ENCODE data around the gene HCN2. TPM values are rescaled to one million over a fixed set of nuclear protein-coding genes. Genes with fewer than 3 reads are reported as not detected.
"Not testable (repeated sequence)": the region's sequence is repeated elsewhere in the genome, so short reads cannot be mapped to it uniquely, and the experiment has no call there.

HCN2 gene
- total RNA-seq, 1 experiment from 2014 or later = 12.7 TPM

- DNase-seq (ENCODE audit: low spot score) = no peak
Observed at GRCh38 chr19:584240-585001, 5.3 kb upstream of the HCN2 start.

GRCh38 chr19:585146-585545, 4.5 kb upstream of the HCN2 start:
- not testable (repeated sequence) for DNase-seq (ENCODE audit: low spot score)

- DNase-seq (ENCODE audit: low spot score) = no peak
Observed at GRCh38 chr19:585551-586110, 4.0 kb upstream of the HCN2 start.

GRCh38 chr19:588093-588740, 1.5 kb upstream of the HCN2 start:
- peak; percentile 88 for DNase-seq (ENCODE audit: low spot score)

DNA sequence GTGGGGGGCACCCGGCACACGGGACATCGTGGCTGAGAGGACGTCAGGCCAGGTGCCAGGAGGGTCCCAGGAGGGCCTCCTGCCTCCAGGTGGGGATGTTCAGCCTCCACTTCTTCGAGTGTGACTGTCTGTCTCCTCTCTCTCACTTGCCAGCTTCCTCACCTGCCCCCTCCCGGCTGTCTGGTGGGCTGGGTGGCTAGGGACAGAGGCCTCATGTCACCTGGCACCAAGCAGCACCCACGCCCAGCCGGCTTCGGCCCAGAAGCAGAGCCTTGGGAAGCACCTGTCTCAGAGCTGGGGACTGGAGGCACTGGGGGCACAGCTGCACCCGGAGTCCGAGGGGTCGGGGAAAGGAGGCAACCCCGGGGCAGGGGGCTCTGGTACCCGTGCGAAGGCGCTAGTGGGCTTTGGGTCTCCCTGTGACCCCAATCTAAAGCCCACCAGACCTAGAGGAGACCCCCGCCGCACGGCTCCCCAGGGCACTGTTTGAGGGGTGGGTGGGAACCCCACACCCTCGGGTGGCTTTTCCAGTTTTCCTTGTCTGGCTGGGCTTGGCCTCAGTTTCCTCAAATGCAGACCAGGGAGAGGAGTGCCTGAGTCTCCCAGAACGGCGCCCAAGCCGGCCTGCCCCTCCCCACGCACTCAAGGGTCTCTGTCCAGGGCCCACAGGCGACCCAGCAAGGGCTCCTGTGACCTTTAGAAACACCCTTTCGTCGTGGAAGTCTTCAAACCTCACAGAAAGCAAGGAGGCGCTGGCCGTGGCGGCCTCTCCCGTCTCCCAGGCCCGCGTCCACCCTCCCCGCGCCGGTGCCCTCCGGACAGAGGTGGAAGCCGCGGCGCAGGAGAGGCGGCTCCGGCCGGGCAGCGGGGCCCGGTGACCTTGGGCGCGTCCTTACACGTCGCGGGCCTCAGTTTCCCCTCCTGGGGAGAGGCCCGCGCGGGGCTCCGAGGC, 664 bp upstream of the HCN2 start:
- DNase-seq (ENCODE audit: low spot score) = no peak

- no peak for DNase-seq (ENCODE audit: low spot score)
Observed at GRCh38 chr19:590396-590745, 690 bp downstream of the HCN2 start.

DNA sequence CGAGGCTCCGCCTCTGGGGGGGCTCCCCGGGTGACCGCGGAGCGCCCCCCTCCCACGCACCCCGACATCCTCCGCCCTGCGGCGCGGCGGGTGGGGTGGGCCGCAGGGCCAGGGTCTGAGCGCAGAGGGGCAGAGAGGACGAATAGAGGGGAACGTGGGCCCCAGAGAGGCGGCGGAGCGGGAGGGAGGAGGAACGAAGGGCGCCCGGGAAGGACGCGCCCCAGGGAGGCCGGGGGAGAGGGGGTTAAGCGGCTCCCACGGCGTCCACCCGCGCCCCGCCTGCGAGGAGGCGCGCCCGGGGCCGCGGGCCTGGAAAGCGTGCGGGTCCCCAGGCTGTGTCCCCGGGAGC, 1.0 kb downstream of the HCN2 start:
- DNase-seq (ENCODE audit: low spot score) = no peak

DNA sequence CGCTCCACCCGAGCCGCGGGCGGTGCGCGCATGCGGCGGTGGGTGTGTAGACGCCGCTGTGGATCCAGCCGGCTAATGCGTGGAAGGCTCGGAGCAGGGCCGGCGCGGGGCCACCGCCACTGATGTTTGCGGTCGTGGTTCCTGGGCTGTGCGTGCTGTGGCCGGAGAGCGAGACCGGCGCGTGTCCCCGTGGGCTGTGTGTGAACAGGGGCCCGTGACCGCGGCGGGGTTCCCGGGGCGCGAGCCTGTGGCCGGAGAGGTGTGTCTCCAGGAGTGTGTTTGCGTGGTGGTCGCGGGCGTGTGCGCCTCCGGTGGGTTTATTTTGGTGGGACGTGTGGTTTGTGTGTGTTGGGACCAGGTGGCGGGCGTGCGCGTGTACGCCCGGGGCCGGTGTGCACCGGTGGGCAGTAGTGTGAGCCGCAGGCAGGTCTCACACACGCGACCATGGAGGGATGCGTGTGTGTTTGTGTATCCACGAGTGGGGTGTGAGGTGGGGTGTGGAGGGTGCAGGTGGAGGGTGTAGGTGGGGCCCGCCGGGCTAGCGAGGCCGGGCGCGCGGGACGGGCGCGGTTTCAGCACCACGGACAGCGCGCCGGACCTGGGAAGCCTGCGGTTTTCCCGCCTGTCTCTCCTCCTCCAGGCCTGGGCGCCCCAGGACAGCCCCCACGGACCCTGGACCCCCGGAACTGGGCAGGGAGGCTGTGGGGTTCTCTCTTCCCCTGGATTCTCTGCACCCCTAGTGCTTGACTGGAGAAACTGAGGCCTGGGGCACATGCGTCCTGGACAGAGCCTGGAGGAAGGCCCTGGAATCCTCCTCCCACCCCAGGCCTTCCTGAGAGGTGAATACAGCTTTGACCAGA, 1.6 kb downstream of the HCN2 start:
- no peak for DNase-seq (ENCODE audit: low spot score)

DNA sequence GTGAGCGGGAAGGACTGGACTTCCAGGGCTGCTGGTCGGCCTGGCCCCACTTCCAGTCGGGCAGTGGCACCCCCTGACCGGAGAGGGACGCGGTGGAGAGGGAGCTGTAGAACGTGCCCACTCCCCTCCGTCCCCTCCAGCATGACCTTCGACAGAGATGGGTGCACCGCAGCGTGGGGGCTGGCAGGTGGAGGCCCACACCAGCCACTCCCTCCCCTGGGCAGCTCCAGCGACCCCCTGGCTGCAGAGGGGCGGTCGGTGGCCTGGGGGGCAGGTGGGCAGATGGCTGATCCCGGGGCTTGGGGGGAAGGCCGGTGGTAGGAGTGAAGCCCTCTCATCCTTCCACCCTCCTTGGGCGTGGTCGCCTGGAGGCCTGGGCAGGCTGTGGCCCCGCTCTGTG, 2.4 kb downstream of the HCN2 start:
- no peak for DNase-seq (ENCODE audit: low spot score)

DNA sequence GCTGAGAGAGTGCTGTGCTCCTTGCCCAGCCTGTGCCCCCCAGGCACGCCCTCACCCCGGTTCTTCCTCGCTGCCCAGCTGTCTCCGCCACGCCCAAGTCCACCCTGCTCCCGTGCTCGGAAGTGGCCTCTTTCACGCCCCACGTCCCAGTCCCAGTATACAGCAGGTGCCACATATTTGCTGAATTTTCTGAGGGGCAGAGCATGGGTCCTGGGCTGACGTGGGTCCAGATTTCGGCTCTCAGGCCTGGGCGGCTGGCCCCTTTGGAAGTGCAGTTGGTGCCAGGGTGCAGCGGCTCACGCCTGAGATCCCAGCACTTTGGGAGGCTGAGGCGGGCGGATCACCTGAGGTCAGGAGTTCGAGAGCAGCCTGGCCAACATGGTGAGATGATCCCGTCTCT, 3.4 kb downstream of the HCN2 start:
- no peak for DNase-seq (ENCODE audit: low spot score)

DNA sequence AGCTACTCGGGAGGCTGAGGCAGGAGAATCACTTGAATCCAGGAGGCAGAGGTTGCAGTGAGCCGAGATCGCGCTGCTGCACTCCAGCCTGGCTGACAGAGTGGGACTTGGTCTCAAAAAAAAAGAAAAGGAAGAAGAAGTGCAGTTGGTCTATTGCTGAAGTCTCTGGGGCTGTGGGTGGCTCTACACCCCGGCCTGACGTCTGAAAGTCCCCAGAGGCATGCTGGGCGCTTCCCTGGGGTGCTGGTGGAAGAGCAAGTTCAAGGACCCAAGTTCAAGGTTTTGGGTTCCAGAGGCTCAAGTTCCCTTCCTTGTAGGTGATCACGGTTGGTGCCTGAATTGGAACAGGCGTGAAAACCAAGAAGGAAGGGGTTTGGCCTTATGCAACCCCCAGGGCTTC, 3.8 kb downstream of the HCN2 start:
- no peak for DNase-seq (ENCODE audit: low spot score)

DNA sequence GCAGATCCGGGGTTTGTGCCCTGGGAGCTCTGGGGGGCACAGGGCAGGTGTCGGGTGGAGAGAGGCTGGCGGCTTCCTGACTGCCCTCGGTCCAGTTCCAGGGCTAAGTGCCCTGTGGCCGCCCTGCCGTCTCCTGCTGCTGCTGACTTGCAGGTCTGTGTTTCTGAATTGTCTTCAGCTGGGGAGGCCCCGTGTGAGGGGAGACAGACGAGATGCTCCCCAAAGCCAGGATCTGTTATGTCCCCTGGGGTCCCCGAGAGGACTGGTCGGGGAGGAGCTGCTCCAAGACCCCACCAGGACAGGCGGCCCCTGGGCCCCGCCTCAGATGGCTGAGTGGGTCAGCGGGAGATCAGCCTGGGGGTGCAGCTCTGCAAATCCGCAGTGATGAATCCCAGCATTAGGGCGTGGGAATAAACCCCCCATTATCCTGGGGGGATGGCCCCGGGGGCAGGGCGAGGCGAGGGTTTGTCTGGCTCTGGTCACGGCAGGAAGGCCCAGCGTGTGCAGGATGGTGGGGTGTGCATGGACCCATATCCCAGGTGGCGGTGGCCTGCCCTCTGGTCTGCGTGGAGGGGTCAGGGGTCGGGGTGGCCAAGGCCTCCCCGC, 4.7 kb downstream of the HCN2 start:
- no peak for DNase-seq (ENCODE audit: low spot score)

GRCh38 chr19:595326-596262, 5.9 kb downstream of the HCN2 start:
- no peak for DNase-seq (ENCODE audit: low spot score)

GRCh38 chr19:596263-596655, 6.6 kb downstream of the HCN2 start:
- DNase-seq (ENCODE audit: low spot score) = no peak

GRCh38 chr19:597406-598315, 8.0 kb downstream of the HCN2 start:
- no peak for DNase-seq (ENCODE audit: low spot score)

- DNase-seq (ENCODE audit: low spot score) = no peak
Observed at GRCh38 chr19:601310-601709, 11.6 kb downstream of the HCN2 start.

DNA sequence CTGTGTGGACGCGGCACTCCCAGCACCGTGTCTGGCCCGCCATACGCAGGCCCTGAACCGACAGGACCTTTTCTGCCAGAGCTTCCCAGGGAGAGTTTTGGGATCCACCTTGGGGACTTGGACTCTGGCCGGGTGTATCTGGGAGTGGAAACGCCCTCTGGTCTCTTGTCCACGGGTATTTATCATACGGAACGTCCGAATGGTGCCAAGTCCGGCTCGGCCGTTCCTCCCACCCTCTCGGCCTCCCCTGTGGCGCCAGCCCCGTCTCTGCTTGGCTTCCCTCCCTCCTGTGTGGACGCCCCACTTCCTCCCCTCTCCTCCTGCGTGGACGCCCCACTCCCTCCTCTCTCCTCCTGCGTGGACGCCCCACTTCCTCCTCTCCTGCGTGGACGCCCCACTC, 12.1 kb downstream of the HCN2 start:
- no peak for DNase-seq (ENCODE audit: low spot score)

- DNase-seq (ENCODE audit: low spot score) = no peak
Observed at GRCh38 chr19:602391-603301, 13.0 kb downstream of the HCN2 start.
